Astrocyte of the cerebellum (primary cell): Measurements from ENCODE around the gene GYG2.

ENCODE experiments used
- DNase-seq: peaks from one replicate; pipeline ENCODE4 v3.0.0-alpha.2; 2011; ENCODE audit warnings: low read depth
- H3K4me3 ChIP-seq: 2 replicates; pipeline ENCODE4 v1.5.1; 2011; ENCODE audit warnings: mild to moderate bottlenecking, low read depth, low read length, moderate library complexity
- CTCF ChIP-seq: IDR thresholded peaks from 2 replicates; pipeline ENCODE4 v1.5.1; 2012; ENCODE audit warnings: low read length, low read depth, moderate library complexity, mild to moderate bottlenecking; ENCODE audit errors: missing control alignments
- in situ Hi-C: cut with HindIII; loops from 2 replicates; pipeline ENCODE4 v1.10.0; 2017; ENCODE audit warnings: low sequenced_read_pairs

GYG2 gene

DNA sequence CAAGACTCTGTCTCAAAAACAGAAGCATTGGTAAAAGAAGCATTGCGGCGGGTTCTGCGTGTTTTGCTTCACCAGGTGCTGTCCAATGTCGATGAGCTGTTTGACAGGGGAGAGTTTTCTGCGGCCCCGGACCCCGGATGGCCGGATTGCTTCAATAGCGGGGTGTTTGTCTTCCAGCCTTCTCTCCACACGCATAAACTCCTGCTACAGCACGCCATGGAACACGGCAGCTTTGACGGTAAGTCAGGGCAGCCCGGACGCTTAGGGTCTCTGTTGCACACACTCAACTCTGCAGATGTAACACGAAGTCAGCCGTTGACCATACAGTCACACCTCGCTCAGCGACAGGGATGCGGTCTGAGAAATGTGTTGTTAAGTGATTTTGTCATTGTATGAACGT, 26.2 kb downstream of the GYG2 start:
- in situ Hi-C loops = loop anchor here (5.0 kb wide), 1 partner anchor 52 kb away; no protein-coding TSS in a partner anchor
- no peak for TF ChIP-seq CTCF
- H3K4me3 ChIP-seq = no peak overlapping the region
- no peak for DNase-seq

DNA sequence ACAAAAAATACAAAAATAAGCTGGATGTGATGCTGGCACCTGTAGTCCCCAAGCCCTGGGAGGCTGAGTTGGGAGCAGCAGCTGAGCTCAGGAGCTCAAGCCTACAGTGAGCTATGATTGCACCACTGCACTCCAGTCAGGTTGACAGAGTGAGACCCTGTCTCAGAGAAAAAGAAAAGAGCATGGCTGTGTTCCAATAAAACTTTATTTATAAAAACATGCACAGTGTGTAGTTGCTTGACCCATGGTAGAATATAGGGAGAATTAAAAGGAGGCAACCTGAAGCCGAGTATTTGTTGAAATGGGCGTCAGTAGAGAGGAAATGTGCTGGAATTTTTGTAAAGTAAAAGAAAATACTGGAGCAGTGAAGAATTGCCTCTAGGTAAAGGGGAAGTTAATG, 27.0 kb downstream of the GYG2 start:
- in situ Hi-C loops = no loop called here
- no peak for DNase-seq
- TF ChIP-seq CTCF = no peak
- no peak overlapping the region for H3K4me3 ChIP-seq

DNA sequence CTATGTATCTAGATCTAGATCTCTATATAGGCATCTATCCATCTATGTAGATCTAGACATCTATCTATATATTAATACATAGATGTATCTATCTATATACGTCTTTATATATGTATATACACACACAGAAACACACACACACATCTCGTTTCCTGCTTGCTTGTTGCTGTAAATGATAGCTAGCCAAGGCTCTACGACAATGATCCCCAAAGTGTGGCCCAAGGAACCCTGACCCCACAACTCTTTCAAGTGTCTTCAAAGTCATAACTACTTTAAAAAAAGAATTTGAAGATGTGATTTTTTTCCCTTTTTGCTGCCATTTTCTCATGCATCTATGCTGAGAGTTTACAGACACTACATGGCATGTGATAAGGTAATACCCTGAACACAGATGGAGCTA, 28.8 kb downstream of the GYG2 start:
- H3K4me3 ChIP-seq = no peak overlapping the region
- no peak for TF ChIP-seq CTCF
- in situ Hi-C loops = no loop called here
- no peak for DNase-seq

GRCh38 chrX:2859197-2859797, 30.6 kb downstream of the GYG2 start:
- in situ Hi-C loops = no loop called here
- TF ChIP-seq CTCF = no peak
- H3K4me3 ChIP-seq = no peak overlapping the region
- DNase-seq = no peak

DNA sequence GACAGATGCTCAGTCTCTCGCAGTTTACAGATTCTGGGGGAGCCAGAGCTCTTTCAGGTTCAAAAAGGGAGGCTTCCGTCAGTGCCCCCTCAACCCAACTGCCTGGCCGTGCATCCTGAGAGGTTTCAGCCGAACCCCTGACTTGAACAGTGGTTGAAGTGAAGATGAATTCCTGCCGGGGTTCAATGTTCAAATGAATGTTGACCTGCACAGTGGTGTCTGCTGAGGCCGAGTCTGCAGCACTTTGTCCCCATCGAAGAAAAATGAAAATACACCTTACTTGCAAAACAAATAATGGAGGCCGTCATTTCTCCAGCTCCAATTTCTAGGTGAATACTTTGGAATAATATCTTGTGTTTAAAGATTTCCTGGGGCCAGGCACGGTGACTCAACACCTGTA, 33.7 kb downstream of the GYG2 start:
- in situ Hi-C loops = no loop called here
- no peak for TF ChIP-seq CTCF
- DNase-seq = no peak
- H3K4me3 ChIP-seq = no peak overlapping the region

- H3K4me3 ChIP-seq = no peak overlapping the region
- no peak for DNase-seq
- TF ChIP-seq CTCF = no peak
- in situ Hi-C loops = no loop called here
Measured at GRCh38 chrX:2863646-2864045, 34.9 kb downstream of the GYG2 start.
